ENCODE data around the gene UQCR10.

GRCh38 chr22:29734838-29735237 lies 32.3 kb upstream of the UQCR10 start:
- no peak for TF ChIP-seq CTCF (conservative IDR thresholded peaks at IDR 0.05 in 1 of 2, IDR thresholded peaks at IDR 0.05 in 1 of 2; ENCODE audit: extremely low read depth in 1 of 2, insufficient read depth in 1 of 2, low read depth in 1 of 2, low read length in 2 of 2)
- no peak for TF ChIP-seq EZH2 (IDR thresholded peaks at IDR 0.05; ENCODE audit: borderline replicate concordance, low read length)
